HG02938 (cell line): ENCODE data around the gene ZBP1.

ENCODE experiments used
- ATAC-seq: cut with Tn5 transposase; IDR thresholded peaks from one replicate; pipeline ENCODE4 v1.9.1; 2021; ENCODE audit warnings: mild to moderate bottlenecking, moderate library complexity; ENCODE audit not compliant: unreplicated experiment

Gene ZBP1, protein sequence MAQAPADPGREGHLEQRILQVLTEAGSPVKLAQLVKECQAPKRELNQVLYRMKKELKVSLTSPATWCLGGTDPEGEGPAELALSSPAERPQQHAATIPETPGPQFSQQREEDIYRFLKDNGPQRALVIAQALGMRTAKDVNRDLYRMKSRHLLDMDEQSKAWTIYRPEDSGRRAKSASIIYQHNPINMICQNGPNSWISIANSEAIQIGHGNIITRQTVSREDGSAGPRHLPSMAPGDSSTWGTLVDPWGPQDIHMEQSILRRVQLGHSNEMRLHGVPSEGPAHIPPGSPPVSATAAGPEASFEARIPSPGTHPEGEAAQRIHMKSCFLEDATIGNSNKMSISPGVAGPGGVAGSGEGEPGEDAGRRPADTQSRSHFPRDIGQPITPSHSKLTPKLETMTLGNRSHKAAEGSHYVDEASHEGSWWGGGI

DNA sequence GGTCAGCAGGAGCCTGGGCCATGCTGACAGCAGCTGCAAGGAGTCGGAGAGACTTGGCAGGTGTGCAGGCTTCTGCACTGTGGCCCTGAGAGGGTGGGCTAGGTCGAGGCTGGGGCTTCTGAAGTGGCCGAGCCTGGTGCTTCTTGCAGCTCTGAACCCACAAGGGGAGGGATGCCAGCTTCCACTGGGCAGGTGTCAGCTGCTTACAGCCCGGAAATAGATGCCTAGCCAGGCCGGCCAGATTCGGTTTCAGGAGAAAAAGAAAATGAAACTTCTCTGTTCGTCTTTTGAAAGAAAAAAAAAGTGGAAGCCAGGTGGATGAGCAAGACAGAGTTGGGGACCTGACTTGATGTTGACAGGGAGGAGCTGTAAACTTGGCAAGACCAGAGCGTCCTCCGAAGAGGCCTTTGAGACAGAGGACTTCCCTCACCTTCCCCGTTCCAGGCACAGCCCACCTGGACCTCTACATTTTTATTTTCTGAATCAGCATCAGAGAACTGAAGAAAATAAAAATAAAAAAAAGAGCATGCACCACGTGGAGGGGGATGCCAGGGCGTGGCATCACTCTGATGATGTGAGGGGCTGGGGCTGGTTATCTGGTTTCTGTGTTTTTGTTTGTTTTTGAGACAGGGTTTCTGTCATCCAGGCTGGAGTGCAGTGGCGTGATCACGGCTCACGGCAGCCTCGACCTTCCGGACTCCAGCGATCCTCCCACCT lies at the start of gene ZBP1:
Gene ZBP1, minus strand, starts transcription at position 153 of the 717 bp plus-strand sequence. Its CDS starts 131 bp downstream, at position 22.
- ATAC-seq, result peak; percentile 41

GRCh38 chr20:57669632-57670031 lies 49.4 kb upstream of the ZBP1 start:
- ATAC-seq, result no peak

DNA sequence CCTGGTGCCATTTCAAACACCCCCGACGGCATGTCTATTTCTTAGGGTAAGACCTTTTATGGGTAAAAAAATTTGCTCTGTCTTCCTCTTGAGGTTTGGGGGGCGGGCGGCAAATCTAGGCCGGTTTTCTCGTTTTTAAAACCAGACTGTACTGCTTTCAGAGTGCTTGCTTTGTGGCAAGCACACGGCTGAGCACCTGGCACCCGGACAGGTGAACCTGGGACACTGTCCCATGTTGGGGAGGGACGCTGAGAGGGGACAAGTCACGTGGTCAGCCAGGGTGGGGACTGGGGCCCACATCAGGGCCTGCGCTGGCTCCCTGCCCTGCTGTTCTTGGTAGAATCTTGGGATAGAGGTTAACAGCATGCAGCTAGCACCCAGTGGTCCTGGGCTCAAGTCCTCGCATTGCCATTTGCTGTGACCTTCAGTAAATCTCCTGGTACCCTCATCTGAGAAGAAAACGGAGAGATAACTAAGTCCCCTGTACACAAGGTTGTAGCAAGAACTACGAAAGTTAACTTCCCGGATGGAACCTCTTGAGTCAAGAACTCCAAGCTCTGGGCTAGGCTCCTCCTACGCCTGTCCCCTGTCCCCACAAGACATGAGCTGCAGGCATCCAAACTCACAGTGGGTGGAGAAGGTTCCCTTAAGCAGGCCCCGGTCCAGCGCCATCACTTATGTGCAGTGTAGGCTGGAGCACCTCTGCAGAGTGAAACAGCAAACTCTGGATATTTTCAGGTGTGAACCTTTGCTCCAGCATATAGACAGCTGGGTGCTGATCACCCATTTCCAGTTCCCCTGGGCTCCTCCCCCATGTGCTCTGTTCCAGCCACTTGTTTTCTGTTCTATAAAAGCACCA lies 47.9 kb upstream of the ZBP1 start:
- no peak for ATAC-seq

DNA sequence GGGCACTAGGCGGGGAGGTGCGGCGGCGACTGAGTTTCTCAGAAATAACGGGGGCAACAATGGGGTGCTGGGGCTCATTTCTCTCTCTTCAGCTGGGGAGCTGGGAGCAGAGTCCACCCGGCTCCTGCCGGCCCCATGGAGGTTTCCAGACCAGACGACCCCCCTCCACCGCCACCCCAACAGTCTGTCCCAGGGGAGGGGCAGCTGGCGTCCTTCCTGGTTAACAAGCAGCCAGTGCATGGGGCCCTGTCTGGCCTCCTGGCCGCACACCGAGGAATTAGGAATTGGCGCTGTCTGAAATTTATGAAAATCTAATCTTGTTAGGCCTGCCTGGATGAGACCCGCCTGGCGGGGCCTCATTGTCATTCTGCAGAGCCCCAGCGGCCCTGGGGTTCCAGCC lies 47.2 kb upstream of the ZBP1 start:
- ATAC-seq, result no peak

DNA sequence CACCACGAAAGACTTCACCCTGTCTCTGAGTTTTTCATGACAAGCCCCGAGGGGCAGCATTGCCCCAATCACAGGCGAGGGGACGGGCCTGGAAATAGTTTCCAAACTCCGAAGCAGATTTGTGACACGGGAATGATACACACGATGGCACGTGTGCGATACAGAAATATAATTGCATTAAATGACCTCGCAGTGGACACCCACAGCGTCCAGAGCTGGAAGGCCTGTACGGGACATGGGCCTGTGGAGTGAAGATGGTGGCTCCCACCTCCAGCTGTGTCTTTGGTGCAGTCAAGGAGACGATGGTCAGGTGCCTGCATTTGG lies 46.6 kb upstream of the ZBP1 start:
- ATAC-seq, result no peak

DNA sequence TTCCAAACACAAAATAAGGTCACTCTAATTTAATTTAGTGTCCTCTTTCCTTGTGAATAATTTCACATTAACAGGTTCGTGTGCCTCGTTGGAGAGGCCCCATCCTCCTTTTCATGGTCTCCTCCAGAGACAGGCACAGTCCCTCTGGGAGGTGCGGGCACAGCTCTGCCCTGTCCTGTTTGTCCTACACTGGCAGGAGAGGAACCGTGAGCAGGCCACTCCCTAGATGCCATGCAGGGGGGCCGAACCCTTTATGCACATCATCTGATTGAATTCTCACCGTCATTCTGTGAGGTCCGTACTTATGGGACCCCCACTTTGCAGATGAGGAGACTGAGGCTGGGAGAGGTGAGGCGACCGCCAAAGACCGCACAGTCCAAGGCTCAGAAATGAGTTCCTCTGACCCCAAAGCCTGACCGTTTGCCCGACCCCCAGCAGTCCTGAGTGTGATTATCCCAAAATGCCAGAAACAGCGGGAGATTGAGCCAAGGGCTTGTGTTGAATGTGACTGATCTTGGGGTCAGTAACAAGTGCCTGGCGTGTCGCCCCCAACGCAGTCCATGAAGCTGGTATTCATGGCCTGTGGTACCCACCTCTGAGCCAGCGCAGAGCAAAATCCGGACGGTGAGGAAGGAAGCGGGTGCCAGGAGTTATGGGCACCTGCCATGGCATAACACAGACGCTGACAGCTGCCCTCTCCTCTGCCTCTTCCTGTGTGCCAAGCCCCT lies 46.0 kb upstream of the ZBP1 start:
- no peak for ATAC-seq

DNA sequence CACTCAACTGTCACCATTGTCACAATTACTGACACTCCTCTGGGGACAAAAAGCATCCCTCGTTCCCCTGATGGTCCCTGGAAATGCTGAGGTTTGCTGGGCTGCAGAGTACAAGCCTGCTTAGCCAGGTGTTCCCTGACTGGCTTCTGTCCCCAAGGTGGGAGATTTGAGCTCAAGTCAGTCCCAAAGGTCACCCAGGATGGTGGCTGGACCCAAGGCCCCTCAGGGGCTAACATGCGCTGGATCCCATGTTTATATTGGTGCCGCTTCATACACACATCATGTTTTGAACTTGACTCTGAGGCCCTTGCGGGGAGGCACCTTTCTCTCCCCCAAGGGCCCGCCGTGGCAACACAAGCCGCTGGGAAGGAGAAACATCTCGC lies 45.4 kb upstream of the ZBP1 start:
- ATAC-seq, result no peak

DNA sequence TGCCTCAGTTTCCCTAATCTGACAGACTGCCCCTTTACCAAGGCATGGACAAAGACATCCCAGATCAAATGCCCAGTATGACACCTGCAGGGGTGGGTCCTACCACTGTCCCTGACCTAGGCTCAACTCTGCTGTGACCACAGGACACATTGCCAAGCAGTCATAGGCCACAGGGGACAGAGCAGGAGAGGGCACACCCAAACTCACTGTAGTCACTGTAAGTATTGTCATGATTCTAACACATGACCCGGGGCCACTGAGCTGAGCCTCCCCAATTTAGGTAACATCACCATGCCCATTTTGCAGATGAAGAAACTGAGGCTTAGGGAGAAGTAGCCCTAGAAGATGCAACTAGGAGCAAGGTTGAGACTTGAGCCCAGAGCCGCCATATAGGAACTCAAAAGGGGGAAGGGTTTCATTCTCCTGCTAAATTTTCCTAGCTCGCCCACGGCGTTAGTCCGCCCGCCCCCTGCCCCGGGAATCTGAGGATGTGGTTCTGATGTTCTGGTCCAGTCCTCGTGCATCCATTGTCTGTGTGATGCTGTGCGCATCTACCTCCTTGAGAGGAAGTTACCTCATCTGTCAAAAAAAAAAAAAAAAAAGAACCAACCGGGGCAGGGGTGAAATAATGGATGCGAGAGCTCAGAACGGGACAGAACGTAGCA lies 44.8 kb upstream of the ZBP1 start:
- no peak for ATAC-seq

DNA sequence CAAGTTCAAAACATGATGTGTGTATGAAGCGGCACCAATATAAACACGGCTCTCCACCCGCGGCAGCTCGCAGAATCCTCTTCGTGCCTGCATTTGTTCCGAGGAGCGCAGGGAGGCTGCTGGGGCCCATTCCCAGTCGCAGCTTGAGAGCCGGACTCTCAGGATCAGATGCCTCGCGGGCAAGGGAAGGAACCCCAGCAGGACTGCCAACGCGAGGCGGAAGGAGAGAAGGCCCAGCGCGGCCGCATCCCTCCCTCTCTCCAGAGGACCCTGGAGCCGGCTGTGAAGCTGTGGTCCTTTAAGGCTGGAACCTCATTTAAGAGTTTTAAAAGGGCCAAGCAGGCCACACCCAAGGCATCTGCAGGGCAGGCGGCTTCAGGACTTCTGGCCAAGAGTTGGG lies 44.2 kb upstream of the ZBP1 start:
- no peak for ATAC-seq

DNA sequence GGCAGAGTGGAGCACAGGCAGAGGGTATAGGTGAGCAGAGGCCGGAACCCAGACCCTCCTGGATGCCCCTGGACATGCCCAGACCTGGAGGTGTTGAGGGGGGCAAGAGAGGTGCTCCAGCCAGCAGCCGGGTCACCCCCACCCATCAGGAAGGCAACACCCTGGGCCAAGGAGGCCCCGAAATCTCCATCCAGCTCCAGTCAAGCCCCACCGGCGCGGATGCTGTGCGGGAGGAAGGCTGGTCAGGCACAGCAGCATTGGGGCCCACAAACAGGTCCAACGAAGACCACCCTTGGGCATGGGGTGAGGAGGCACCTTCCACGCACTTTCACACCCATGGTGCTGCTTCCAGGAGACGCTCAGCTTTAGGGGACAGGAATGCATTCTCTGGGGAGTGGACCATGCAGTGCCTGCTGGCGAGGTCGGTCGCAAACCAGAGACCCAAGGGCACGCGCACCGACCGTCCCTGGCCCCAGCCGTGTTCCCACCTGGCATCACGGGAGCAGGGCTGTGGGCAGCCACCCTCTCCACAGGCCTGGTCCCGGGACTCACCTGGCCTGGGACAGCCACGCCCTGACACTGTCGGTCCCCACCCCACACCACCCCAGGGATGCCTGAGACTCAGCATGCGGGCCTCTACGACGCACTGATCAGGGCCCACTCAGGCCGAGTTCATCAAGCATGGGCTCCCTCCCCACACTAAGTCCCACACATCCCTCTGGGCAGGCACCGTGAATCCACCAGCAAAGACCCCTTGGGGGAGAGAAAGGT lies 43.6 kb upstream of the ZBP1 start:
- ATAC-seq, result no peak

DNA sequence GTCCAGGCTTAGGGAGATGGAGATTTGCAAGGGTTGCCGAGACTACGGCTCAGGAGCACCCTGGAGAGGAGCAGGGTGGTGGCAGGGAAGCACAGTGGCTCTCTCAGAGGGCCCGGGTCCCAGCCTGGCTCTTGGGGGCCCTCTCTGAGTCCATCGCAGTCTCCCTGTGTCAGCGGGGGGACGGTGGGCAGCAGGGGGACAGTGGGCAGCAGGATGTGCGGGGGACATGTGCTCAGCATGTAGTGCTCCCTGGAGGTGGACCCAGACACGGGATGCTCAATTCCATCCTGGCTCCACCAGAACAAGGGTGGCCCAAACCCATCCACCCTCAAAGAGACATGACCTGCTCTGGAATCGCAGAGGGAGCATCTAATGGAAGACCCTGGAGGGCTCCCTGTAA lies 43.0 kb upstream of the ZBP1 start:
- no peak for ATAC-seq

DNA sequence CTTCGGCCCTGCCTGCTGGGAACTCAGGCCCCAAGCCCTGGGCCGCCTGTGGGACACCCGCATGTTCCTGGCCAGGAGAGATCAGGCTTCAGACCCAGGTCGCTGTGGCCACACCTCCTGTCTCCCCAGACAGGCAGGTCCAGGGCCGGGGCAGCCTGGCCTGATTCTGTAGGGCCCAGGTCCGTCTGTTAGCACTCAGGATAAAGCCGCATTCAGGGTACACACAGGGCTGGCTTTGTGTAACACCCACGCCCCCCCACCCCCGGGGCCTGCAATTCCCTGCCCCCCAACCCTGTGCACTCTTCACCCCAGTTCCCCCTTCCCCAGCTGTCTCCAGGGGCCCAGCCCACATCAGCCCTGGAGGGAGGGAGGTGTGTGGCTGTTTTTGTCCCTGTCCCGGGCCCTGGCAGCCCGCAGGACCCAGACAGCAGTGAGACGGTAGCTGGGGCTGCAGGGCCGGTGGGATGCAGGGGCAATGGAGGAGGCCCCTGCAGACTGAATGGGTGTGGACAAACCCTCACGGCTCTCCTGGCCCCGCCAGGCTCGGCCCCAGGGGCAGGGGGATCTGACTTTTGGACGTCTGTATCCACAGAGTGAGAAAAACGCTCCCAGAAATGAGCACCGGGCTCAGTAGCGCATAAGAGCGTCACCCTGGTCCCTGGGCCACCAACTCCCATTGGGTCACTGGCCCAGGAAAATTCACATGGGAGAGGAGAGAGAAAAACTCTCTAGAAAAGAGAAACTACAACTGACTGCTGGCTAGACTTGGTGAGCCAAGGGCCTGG lies 42.4 kb upstream of the ZBP1 start:
- no peak for ATAC-seq

- ATAC-seq, result no peak
Measured at GRCh38 chr20:57661746-57662455, 41.7 kb upstream of the ZBP1 start.

GRCh38 chr20:57660922-57661745 lies 40.9 kb upstream of the ZBP1 start:
- ATAC-seq, result no peak

GRCh38 chr20:57660181-57660921 lies 40.1 kb upstream of the ZBP1 start:
- ATAC-seq, result no peak

DNA sequence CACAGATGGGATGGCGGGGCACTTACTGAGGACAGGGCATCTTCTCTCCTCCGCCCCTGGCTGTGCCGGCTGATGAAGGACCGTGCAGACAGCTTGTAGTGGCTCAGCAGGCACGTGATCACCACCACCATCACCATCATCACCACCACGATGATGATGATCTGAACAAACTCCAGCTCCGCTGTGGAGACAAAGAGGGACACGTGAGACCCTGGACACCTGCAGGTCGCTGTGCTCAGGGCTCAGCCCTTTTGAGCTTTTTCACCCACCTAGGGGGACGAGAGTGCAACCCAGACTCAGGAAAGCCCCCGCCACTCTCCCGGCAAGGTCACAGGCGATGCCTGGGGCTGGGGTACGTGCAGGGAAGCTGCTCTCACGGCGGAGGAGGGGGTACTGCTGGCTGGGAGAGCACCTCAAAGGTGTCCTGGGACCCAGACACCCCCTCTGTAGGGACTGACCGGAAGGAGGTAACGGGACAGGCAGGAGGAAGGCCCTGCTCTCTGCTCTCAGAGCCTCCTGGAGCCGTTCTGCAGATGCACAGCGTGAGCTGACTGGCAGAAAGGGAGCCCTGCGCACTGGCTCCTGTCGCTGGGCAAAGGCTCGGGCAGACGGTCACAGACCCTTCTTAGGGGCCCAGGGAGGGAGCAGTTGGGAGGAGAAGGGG lies 39.4 kb upstream of the ZBP1 start:
- no peak for ATAC-seq
